ENCODE data around the gene TWIST1.

TWIST1 gene

DNA sequence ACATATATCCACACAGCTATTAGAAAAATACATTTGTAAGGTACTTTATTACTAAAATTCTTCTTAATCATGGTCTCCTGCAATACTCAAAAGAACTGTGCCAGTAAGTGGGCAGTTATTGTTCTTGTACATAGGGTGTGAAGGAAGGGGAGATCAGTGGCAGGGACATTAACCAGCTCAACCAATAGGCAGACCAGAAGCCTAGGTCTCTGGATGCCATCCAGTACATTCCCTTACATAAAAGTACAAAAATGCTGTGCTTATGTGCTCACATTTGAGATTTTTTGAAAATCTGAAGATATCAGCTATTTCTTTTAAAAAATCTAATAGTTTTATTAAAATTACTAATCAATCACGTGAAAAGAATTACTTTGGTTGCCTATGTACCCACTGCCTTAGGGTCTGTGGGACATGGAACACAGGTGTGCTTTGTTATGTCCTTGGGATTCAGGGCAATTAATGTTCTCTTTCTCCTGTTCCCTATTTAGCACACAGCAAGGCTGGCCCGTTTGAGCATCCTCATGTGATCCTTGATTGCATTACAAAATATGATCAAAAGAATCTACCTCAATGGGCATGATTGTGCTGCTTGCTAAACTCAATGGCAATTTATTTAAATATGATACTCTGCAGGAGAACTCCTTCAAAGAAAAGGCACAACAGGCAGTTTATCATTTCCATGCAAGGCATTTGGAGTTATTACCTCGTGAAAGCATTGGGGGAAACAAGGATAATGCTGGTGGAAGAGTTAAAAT is 22.7 kb downstream of the TWIST1 start:
- DNase-seq, result no peak

DNA sequence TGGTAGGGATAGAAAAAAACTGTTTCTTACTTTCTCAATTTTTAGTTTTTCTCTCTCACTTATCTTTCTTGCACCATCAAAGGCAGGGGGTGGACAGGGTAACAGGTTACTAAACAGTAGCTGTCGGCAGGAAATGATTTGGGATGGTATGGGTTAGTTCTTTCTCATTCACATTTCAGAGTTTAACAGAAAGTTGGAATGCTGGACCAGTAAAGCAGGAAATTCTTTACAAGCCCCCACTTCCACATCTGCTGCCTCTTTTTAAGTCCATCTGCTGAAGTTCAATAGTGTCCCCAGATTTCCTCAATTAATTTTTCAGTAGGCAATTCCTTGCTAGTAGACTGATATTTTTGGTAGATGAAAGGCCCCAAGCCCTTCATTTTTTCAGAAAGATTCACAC is 23.3 kb downstream of the TWIST1 start:
- DNase-seq, result no peak

DNA sequence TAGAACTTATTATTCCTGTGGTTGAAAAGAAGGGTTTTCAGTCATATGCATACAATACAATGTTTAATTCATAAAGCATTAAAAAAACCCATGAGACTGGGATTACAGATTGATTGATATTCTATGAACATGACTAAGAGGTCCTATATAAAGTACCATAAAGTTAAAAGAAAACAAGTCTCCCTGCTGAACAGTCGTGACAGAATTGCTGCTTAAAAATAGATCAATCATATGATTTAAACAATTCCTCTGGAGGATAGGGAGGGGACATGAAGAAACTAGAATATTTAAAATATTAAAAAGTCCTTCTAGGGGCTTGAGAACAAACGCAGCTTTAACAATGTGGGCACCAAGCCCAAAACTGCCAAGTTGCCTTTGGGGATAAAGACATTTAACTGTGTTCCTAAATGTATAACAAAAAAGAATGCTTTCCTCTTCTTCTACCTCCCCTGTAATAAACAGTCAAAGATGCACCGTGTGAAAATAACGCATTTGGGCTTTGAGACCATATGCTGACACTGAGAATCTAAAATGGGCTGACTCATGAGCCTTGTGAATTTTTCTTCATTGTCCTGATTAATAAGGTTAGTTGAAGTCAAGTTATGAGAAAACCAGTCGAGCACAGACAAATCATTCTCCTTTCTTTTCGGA is 25.8 kb downstream of the TWIST1 start:
- no peak for DNase-seq

DNA sequence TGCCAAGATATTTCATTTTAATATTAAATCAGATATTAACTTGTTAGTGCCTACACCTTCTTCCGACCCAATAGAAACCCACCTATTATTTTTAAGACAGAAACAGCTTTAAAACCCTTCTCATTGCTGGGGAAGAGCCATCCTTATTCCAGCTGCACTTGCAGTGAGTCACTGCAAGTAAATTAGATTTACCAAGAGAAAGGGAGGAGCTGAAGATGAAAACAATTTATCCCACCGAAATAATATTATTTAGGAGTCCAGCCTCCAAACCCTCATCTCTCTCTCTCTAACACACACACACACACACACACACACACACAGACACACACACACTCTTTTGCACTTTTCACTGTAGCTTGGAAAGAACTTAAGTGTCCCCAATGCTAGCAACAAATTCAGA is 26.9 kb downstream of the TWIST1 start:
- DNase-seq, result no peak

DNA sequence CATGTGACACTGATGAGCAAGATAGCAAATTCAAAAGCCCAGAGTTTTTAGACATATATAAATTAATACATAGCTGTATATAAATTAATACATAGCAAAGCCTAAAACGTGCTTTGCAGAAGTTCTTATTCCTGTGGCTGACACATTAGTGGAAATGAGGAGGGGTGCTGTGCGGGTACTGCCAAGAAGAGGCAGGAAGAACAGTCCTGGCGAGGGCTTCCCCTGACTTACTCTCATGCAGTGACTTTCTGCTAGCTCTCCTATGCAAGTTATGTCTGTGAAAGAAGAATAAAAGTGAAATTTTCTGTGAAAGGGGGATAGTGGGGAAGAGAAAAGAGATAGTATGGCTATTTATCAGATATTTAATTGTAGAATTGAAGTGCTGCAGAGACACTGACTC is 27.6 kb downstream of the TWIST1 start:
- DNase-seq, result no peak

DNA sequence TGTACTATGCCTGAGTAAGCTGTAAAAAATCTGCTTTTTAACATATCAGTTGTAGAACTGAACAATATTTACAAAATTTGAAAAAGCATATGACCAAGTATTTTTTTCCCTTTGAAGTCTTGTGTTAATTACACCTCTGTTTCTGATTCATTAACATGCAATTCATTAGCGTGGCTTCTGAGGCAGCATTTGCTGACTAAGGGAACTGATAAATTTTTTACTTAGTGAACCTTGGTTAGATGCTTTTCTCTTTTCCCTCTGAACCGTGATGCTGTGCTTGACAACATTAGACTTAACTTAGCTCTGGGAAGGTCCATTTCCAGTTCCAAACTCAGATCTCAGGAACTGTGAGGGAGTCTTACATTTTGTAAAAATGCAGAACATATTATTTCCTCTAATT is 28.1 kb downstream of the TWIST1 start:
- no peak for DNase-seq

DNA sequence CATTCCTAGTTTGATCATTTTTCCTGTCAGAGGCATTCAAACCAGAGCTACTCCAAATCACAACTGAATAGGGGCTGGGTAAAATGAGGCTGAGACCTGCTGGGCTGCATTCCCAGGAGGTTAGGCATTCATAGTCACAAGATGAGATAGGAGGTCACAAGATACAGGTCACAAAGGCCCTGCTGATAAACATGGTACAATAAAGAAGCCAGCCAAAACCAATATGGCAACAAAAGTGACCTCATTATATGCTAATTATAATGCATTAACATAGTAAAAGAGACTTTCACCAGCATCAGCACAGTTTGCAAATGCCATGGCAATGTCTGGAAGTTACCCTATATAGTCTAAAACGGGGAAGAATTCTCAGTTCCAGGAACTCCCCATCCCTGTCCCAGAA is 37.3 kb downstream of the TWIST1 start:
- DNase-seq, result no peak

DNA sequence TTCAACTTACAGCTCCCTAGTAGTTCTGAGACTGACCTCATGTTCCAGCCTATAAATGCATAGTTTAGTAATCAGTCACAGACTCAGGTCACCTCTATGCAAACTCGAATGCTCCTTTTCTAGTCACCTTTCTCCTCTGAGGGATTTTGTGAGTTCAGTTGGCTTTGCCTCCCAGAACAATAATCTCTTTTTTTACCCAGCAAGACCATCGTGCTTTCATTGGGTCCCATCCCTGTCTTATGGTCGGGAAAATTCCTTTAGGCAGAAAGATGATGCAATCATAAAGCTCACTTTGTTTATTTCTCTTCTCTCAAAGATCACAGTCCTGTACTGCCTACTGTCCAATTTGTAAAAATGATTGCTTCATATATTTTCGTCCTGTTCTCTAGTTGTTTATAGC is 38.4 kb downstream of the TWIST1 start:
- no peak for DNase-seq

DNA sequence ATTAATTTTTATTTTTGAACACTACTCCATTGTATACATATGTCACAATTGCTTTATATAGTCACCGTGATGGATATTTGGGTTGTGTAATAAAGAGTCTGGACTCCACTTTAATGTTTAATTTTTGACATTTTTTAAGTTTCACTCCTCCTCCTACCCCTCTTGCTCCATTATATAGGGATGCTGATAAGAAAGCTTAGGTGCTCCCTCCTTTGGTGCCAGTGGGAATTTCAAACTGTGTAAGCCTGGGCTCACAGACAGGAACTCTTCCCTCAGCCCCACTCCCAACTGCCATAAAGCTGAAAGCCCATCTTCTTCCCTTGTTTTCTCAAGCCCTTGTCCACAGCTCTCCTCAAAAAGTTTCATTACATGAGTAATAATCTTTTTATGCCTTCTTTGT is 47.6 kb downstream of the TWIST1 start:
- no peak for DNase-seq

DNA sequence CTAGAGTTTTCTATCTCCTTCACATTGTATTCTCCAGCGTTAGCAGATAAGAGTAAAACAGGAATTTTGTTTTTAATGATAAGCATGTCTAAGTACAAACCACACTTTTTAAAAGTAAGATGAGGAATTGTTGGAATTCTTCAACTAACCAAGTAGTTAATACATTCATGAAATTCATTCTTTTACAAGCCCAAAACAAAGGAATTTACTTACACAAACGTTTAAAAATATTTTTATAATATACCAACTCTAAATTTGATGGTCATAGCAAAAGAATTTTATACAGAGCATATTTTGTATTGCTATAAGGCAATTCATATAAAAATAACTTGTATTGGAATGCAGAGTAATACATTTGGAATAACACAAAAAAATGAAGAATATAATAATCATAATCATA is 51.3 kb downstream of the TWIST1 start:
- DNase-seq, result no peak
